ENCODE data around the gene RAB11B. TPM values are rescaled to one million over a fixed set of nuclear protein-coding genes. Genes with fewer than 3 reads are reported as not detected.
"Not testable (repeated sequence)": the region's sequence is repeated elsewhere in the genome, so short reads cannot be mapped to it uniquely, and the experiment has no call there.

Gene RAB11B
- 75.1 and 81.0 TPM in 2 replicates for total RNA-seq

DNA sequence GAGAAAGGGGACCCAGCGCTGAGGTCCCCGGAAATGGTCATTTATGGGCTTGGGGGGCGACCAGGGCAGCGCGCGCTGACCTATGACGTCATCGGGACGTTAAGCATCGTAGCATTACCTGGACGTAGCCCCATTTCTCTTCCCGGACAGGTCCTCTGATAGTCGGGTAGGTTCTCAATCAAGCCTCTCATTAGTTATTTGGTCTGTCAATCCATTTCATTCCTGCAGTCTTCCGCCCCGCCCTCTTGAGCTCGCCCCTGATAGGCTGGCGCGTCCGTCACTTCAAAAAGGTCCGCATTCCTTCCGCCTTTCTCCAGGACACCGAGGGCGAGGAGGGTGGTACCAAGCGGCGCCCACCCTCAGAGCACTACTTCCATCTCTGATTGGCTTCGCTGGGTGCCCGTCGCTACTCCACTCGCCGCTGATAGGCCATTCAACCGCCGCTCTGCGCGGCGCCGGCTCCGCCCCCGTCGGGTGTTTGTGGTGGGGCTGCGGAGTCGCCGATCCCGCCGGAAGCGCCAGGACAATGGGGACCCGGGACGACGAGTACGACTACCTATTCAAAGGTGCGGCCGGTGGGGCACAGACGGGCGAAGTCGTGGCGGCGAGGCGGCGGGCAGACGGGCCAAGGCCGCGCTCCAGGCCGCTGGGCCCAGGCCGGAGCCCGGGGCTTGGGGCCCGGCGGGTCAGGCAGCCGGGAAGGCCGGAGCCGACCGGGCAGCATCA, at the start of gene RAB11B:
TSS of gene RAB11B (plus strand) at position 470 of the 726 bp plus-strand sequence. CDS start at position 527, 57 bp downstream.
- H3K27me3 Mint-ChIP-seq (ENCODE audit: insufficient read depth): no peaks in the 10 kb centered on the region

DNA sequence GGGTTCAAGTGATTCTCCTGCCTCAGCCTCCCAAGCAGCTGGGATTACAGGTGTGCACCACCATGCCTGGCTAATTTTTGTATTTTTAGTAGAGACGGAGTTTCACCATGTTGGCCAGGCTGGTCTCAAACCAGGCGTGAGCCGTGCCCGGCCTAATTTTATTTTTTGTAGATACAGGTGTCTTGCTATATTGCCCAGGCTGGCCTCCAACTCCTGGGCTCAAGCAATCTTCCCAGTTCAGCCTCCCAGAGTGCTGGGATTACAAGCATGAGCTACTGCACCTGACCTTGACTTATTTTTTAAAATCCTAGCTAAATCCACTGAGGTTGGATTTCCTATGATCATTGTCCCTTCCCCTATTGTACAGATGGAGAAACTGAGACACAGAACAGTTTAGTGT, 48.7 kb upstream of the RAB11B start:
- H3K36me3 Mint-ChIP-seq (ENCODE audit: low read depth); H3K4me1 Mint-ChIP-seq (ENCODE audit: low read depth); DNase-seq (ENCODE audit: low spot score); H3K27ac Mint-ChIP-seq; H3K9me3 Mint-ChIP-seq; intact Hi-C loops (cut with micrococcal nuclease): not testable (repeated sequence)
- peaks cover 49% of the 10 kb centered on the region for H3K27me3 Mint-ChIP-seq (ENCODE audit: insufficient read depth)
- peak overlapping the region; percentile 37 for H3K4me3 Mint-ChIP-seq

More for the DNA sequence above, at the start of gene RAB11B:
- peak; percentile 99 for DNase-seq (ENCODE audit: low spot score)
- Mint-ChIP-seq H3K9me3 (no peaks in the 10 kb centered on the region), H3K4me1 (ENCODE audit: low read depth) (no peaks in the 10 kb centered on the region), H3K4me3 (peak within 1 kb of the TSS; percentile 91), H3K36me3 (ENCODE audit: low read depth) (no peaks in the 10 kb centered on the region), H3K27ac (peak within 1 kb of the TSS; percentile 94)
- intact Hi-C loops (cut with micrococcal nuclease): loop anchor here (1.0 to 5.0 kb wide), 9 partner anchors 23 to 442 kb away; partner anchors contain the start of genes CD320, HNRNPM, KANK3 and MARCHF2

DNA sequence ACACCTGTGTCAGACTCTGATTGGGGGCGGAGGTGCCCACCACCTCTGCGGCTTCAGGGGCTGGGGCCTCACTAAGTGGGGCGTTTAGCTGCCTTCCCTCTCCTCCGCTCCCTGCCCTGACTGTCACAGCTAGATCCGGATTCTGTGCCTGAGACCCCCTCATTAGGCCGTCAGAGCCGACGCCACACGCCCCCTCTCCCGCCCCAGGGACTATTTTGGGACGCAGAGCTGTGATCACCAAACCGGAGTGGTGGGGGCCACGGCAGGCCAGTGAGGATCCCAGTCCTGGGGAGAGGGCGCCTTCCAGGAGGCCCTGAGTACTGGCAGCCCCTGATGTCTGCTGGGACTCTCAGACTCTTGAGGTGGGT, 47.9 kb upstream of the RAB11B start:
- Mint-ChIP-seq H3K27ac (no peak overlapping the region), H3K27me3 (ENCODE audit: insufficient read depth) (peaks cover 43% of the 10 kb centered on the region), H3K4me3 (no peak overlapping the region), H3K9me3 (no peaks in the 10 kb centered on the region), H3K36me3 (ENCODE audit: low read depth) (no peaks in the 10 kb centered on the region), H3K4me1 (ENCODE audit: low read depth) (peaks cover 5% of the 10 kb centered on the region)
- intact Hi-C loops (cut with micrococcal nuclease): loop anchor here (2.0 kb wide), 1 partner anchor 33 kb away; the partner anchor contains the start of gene CD320
- no peak for DNase-seq (ENCODE audit: low spot score)

DNA sequence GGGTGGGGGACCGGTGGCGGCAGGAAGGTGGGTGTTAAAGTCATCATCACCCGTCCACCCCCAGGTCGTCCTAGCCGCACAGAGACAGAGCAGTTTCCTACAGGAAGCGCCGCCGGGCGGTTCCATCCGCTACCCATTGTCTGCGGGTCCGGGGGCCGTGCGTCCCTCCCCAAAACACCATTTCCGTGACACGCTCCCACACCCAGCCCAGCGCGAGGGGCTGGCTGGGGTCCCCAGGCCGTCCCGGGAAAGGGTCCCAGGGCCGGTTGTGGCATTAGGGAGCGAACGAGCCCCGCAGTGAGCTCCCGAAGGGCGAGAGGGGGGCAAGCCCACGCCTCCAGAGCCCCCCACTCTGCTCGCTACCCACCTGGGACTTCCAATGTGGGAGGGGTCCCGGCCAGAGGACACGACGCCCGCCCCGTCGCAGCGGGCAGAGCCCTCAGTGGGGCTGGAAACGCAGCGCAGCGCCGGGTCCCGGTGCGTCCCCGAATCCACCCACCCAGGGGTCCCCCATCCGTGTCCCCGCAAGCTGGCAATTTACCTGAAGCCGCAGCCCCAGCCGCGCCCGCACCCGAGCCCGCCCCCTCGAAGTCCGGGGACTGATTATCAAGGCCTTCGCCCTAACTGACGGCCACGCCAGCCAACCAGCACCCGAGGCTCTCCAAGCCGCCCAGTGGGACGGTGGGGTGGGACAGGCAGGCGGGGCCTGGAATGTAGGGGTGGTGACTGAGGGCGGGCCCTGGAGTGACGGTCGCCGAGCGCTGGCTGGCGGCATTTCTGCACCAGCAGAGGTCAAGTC, 47.3 kb upstream of the RAB11B start, which contains the start of gene KANK3:
TSS of gene KANK3 (minus strand) at position 579 of the 799 bp plus-strand sequence. CDS start 5,434 bp downstream, outside the sequence.
- H3K4me1 Mint-ChIP-seq (ENCODE audit: low read depth): peaks cover 5% of the 10 kb centered on the region
- intact Hi-C loops (cut with micrococcal nuclease): loop anchor here (1.0 to 2.0 kb wide), 3 partner anchors 22 to 47 kb away; partner anchors contain the start of genes CD320, NDUFA7, RAB11B and RPS28
- no peak within 1 kb of the TSS for H3K27ac Mint-ChIP-seq
- H3K9me3 Mint-ChIP-seq: no peaks in the 10 kb centered on the region
- H3K4me3 Mint-ChIP-seq: peak within 1 kb of the TSS; percentile 79
- H3K27me3 Mint-ChIP-seq (ENCODE audit: insufficient read depth): peaks cover 39% of the 10 kb centered on the region
- DNase-seq (ENCODE audit: low spot score): peak; percentile 86
- H3K36me3 Mint-ChIP-seq (ENCODE audit: low read depth): no peaks in the 10 kb centered on the region

DNA sequence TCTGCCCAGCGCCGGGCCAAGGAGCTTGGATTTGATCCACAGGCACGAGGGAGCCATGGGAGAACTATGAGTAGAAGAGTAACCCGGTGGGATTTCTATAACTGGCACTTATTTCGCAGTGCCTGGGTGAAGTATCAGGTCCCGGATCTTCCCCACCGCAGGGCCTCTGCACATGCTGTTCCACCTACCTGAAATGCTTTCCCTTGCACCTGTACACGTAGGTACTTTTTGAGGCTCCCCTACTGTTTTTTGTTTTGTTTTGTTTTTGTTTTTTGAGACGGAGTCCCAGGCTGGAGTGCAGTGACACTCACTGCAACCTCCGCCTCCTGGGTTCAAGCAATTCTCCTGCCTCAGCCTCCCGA, 46.7 kb upstream of the RAB11B start:
- Mint-ChIP-seq H3K4me1 (ENCODE audit: low read depth) (peaks cover 5% of the 10 kb centered on the region), H3K27me3 (ENCODE audit: insufficient read depth) (peaks cover 34% of the 10 kb centered on the region), H3K36me3 (ENCODE audit: low read depth) (no peaks in the 10 kb centered on the region), H3K9me3 (no peaks in the 10 kb centered on the region), H3K27ac (no peak overlapping the region), H3K4me3 (peak overlapping the region; percentile 79)
- intact Hi-C loops (cut with micrococcal nuclease): loop anchor here (1.0 to 2.0 kb wide), 3 partner anchors 22 to 47 kb away; partner anchors contain the start of genes CD320, NDUFA7, RAB11B and RPS28
- DNase-seq (ENCODE audit: low spot score): no peak

DNA sequence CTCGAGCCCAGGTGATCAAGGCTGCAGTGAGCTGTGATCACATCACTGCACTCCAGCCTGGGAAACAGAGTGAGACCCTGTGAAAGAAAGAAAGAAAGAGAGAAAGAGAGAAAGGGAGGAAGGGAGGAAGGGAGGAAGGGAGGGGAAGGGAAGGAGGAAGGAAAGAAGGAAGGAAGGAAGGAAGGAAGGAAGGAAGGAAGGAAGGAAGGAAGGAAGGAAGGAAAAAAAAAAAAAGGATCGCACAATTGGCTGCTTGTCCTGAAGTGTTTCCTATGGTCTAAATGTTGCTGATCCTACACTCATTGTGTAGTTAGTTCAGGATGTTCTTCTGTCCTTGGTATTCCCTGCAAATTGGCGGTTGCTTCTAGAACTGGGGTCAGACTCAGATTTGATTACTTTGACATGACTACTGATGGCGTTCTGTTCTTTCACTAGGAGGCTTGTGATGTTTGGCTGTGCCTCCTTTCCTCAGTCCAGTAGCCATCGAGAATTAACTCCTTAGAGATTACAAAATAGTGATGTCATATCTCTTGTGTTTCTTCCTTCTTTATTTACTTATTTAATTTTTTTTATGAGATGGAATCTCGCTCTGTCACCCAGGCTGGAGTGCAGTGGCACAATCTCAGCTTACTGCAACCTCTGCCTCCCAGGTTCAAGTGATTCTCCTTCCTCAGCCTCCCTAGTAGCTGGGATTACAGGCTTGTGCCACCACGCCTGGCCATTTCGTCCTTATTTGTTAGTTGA, 40.4 kb upstream of the RAB11B start:
- H3K27ac Mint-ChIP-seq; H3K9me3 Mint-ChIP-seq; H3K4me3 Mint-ChIP-seq; DNase-seq (ENCODE audit: low spot score); H3K36me3 Mint-ChIP-seq (ENCODE audit: low read depth); H3K4me1 Mint-ChIP-seq (ENCODE audit: low read depth): not testable (repeated sequence)
- H3K27me3 Mint-ChIP-seq (ENCODE audit: insufficient read depth): peaks cover 29% of the 10 kb centered on the region
- intact Hi-C loops (cut with micrococcal nuclease): loop anchor here (5.0 kb wide), 1 partner anchor 228 kb away; the partner anchor contains the start of gene MYO1F

DNA sequence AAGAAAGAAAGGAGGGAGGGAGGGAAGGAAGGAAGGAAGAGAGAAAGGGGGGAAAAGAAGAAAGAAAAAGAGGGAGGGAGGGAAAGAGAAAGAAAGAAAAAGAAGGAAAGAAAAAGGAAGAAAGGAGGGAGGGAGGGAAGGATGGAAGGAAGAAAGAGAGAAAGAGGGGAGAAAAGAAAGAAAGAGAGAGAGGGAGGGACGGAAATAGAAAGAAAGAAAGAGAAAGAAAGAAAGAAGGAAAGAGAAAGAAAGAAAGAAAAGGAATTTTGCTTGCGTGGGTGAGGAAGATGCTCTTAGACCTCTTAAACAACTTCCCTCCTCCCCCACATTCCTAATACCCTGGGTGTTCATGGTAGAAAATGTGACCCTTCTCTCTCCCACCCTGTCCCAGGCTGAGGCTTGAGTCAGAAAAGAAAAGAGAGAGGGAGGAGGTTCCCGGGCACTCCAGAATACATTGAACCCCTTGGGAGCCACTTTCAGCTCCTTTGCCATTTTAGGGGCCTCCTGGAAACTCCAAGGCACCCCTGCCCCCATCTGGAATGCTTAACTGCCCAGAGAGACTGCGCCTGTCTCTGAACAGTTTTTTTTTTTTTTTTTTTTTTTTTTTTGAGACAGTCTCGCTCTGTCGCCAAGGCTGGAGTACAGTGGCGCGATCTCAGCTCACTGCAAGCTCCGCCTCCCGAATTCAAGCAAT, 37.9 kb upstream of the RAB11B start:
- Mint-ChIP-seq H3K27ac (no peak overlapping the region), H3K36me3 (ENCODE audit: low read depth) (no peaks in the 10 kb centered on the region), H3K4me3 (no peak overlapping the region), H3K27me3 (ENCODE audit: insufficient read depth) (peaks cover 28% of the 10 kb centered on the region), H3K4me1 (ENCODE audit: low read depth) (peaks cover 9% of the 10 kb centered on the region), H3K9me3 (no peaks in the 10 kb centered on the region)
- DNase-seq (ENCODE audit: low spot score): no peak
- intact Hi-C loops (cut with micrococcal nuclease): loop anchor here (5.0 kb wide), 1 partner anchor 225 kb away; the partner anchor contains the start of gene MYO1F

DNA sequence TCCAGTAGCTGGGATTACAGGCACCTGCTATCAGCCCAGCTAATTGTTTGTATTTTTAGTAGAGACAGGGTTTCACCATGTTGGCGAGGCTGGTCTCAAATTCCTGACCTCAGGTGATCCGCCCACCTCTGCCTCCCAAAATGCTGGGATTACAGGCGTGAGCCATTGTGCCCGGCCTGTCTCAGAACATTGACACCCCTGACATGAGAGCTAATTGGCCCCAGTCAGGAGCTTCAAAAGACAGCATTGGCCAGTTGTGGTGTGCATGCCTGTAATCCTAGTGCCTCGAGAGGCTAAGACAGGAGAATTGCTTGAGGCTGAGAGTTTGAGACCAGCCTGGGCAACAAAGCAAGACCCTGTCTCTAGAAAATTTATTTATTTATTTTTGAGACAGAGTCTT, 37.3 kb upstream of the RAB11B start:
- H3K36me3 Mint-ChIP-seq (ENCODE audit: low read depth); H3K4me3 Mint-ChIP-seq; H3K27ac Mint-ChIP-seq; H3K9me3 Mint-ChIP-seq; H3K4me1 Mint-ChIP-seq (ENCODE audit: low read depth); DNase-seq (ENCODE audit: low spot score): not testable (repeated sequence)
- intact Hi-C loops (cut with micrococcal nuclease): loop anchor here (5.0 kb wide), 1 partner anchor 224 kb away; the partner anchor contains the start of gene MYO1F
- peaks cover 29% of the 10 kb centered on the region for H3K27me3 Mint-ChIP-seq (ENCODE audit: insufficient read depth)

DNA sequence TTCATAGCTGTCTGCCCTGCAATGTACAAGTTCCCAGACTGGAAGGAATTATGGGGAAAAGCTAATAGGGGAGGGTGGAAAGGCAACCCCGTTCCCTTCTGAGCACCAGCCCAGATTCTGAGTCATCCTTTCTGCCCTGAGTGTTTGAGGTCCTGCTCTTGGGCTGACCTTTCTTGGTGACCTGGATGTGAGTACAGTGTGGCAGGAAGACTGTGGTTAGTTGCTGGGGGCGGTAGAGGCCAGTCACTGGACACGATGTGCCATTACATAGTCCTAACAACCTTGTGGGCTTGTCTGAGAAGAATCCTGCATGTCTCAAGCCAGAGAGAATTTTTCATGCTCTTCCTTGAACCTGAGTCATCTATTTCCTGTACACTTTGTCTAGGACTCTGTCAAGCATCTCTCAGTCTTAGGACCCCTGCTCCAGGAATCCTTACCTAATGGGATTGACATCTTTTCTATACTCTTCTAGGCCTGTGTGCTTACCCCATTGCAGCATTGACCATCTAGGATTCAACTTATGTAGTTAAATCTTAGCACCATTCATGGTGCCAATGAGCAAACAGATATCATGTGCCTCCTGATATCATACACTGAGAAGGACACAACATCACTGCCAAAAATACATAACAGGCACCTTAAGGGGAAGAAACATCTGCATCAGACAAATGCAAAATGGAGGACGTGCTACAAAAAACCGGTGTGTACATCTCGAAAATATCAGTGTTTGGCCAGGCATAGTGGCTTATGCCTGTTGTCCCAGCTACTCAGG, 34.3 kb upstream of the RAB11B start:
- Mint-ChIP-seq H3K4me1 (ENCODE audit: low read depth) (peaks cover 9% of the 10 kb centered on the region), H3K4me3 (no peak overlapping the region), H3K27me3 (ENCODE audit: insufficient read depth) (peaks cover 18% of the 10 kb centered on the region), H3K9me3 (no peaks in the 10 kb centered on the region), H3K27ac (no peak overlapping the region), H3K36me3 (ENCODE audit: low read depth) (no peaks in the 10 kb centered on the region)
- no peak for DNase-seq (ENCODE audit: low spot score)
- intact Hi-C loops (cut with micrococcal nuclease): no loop called here

DNA sequence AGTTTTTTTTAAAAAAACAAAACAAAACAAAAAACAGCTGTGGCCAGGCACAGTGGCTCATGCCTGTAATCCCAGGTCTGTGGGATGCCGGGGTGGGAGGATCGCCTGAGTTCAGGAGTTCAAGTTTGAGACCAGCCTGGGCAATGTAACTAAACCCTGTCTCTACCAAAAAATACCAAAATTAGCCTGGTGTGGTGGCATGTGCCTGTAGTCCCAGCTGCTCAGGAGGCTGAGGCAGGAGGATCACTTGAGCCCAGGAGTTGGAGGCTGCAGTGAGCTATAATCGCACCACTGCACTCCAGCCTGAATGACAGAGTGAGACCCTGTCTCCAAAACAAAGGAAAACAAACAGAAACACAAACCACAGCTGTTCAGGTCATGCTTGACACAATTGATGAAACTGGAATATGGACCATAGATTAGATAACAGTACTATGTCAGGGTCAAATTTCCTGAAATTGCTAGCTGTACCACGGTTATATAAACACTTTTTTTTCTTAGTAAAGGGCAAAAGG, 33.1 kb upstream of the RAB11B start:
- H3K9me3 Mint-ChIP-seq: no peaks in the 10 kb centered on the region
- H3K36me3 Mint-ChIP-seq (ENCODE audit: low read depth): no peaks in the 10 kb centered on the region
- H3K4me3 Mint-ChIP-seq: no peak overlapping the region
- peaks cover 8% of the 10 kb centered on the region for H3K27me3 Mint-ChIP-seq (ENCODE audit: insufficient read depth)
- DNase-seq (ENCODE audit: low spot score): no peak
- H3K27ac Mint-ChIP-seq: no peak overlapping the region
- intact Hi-C loops (cut with micrococcal nuclease): no loop called here
- peaks cover 9% of the 10 kb centered on the region for H3K4me1 Mint-ChIP-seq (ENCODE audit: low read depth)

DNA sequence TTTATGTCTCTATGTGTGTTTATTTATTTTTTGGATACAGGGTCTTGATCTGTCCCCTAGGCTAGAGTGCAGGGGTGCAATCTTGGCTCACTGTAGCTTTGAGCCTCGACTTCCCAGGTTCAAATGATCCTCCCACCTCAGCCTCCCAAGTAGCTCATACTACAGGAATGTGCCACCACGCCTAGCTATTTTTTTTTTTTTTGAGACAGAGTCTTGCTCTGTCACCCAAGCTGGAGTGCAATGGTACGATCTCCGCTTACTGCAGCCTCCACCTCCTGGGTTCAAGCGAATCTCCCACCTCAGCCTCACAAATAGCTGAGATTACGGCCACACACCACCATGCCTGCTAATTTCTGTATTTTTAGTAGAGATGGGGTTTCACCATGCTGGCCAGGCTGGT, 31.2 kb upstream of the RAB11B start:
- Mint-ChIP-seq H3K36me3 (ENCODE audit: low read depth) (no peaks in the 10 kb centered on the region), H3K9me3 (no peaks in the 10 kb centered on the region), H3K27ac (no peak overlapping the region), H3K4me3 (no peak overlapping the region), H3K4me1 (ENCODE audit: low read depth) (peaks cover 18% of the 10 kb centered on the region), H3K27me3 (ENCODE audit: insufficient read depth) (peaks cover 11% of the 10 kb centered on the region)
- intact Hi-C loops (cut with micrococcal nuclease): no loop called here
- no peak for DNase-seq (ENCODE audit: low spot score)

All from activated T-helper 1 cell treated with anti-CD3 and anti-CD28 coated beads, Interleukin-12 subunit alpha, Interleukin-12 subunit beta, Interleukin-2, Interleukin-4 antibody, amounts not matched to agents 30 ng/mL and 10 ng/mL and 1 ng/mL, durations not matched to agents 14 hours and 24 hours and 36 hours (primary cell).